HT-29 (cell line): ENCODE data around the gene FBLL1. TPM values are rescaled to one million over a fixed set of nuclear protein-coding genes. Genes with fewer than 3 reads are reported as not detected.
"Not testable (repeated sequence)": the region's sequence is repeated elsewhere in the genome, so short reads cannot be mapped to it uniquely, and the experiment has no call there.

Experiments used
- DNase-seq: peaks from one replicate; pipeline ENCODE4 v3.0.0-alpha.2; 2015; ENCODE audit warnings: low spot score
- total RNA-seq: library from RNA; depleted of rRNA; stranded (reverse); fragments of >200 nt; shearing (Covaris generic); gene quantifications from 2 replicates; pipeline ENCODE4 v1.2.3, GENCODE V29; 2014; rRNA removed

Gene FBLL1
- not detected in 2 replicates for total RNA-seq

DNA sequence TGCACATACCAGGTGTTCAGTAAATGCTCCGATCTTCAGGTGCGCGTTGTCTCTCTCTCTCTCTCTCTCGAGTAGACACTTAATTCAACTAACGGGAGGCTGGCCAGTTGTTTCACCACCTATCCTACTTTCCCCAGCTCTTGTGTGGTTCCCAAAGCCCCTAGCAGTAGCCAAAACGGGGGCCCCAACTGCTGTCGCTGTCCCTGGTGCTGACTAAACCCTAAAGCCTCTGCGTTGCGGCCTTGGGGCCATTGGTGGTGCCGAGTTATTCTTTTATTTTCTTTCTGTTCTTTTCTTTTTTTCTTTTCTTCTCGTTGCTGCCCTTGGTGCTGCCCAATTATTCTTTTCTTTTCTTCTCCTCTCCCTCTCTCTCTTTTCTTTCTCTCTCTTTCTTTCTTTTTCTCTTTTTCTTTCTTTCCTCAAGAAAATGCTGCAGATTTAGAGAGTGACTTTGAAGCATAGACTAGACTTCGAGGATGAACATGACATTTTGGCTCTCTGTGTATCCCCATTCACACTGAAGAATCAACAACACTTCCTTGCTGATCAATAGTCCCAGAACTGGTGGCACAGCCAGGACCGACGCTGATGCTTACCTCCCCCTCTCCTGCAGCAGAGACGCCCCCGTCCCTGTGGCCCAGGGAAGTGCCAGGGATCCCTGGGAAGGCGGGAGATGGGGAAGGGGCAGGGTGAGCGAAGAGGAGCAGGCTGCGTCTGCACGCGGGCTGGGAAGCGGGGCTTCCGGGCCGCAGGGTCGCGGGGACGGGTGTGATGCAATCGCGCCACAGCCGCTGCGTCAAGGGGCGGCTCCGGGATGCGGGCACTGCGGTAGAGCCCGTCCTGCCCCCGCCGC, at the start of gene FBLL1:
Gene FBLL1 (plus strand): TSS at position 785 of the 853 bp plus-strand sequence. CDS start 200 bp downstream, outside the sequence.
- no peak for DNase-seq

DNA sequence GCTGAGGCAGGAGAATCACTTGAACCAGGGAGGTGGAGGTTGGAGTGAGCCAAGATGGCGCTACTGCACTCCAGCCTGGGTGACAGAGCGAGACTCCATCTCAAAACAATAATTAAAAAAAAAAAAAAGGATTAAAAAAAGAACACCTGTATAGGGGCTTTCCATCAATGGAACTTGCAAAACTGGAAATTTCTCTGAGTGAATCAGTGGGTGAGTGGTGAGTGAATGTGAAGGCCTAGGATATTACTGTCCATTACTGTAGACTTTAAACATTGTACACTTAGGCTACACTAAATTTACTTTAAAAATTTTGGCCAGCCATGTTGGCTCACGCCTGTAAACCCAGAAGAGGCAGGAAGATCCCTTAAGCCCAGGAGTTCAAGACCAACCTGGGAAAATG, 48.5 kb upstream of the FBLL1 start:
- DNase-seq = no peak

- no peak for DNase-seq
Observed at GRCh38 chr5:168481330-168481788, 47.7 kb upstream of the FBLL1 start.

DNA sequence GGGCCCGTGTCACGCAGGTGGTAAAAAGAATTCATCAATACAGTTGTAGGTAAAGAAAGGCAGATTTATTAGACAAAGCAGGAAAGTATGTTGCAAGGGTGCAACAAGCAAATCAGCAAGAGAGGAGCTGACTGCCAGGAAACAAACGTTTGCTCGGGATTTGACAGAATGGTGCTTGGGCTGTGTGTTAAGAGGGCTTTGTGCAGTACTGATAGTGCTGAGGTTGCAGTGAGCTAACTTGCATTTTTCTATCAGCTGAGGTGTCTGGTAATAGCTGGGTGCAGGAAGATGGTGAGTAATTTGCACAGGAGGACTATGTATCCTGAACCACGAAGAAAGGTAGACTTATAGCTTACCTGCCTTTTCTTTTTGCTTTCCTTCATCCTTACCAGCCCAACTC, 46.7 kb upstream of the FBLL1 start:
- no peak for DNase-seq

DNA sequence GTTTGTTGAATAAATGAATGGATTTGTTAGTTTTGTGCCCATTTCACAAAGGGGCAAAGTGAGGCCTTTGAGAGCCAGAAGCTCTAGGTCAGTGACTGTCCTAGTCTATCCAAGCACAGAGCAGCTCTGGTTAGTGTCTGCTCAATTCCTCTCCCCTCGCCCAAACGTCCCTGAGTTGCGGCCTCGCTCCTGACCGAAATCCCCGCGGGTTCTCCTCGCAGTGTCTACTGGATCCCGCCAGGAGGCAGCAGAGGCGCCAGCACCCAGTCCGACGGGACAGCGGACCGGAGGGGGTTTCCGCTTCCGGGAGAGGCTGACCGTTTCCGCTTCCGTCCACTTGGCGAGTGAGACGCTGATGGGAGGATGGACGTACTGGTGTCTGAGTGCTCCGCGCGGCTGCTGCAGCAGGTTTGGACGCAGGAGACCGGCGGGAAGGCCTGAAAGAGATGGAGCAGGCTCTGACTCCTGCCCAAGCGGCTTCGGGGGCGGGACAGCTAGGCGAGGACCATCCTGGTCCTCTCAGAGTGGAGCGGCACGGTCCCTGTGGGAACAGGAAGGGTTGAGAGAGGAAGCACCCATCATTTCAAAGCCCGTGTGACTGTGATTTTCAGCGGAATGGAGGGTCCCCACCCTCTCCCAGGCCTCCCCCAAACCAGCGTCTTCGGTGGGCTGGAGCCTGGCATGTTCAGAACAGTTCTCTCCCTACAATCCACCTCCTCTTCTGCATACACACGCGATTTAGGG, 42.8 kb upstream of the FBLL1 start, which contains the start of gene RARS1:
Gene RARS1 (plus strand): TSS at position 336 of the 744 bp plus-strand sequence. CDS start 28 bp downstream, at position 364.
- DNase-seq = peak; percentile 93

- DNase-seq = no peak
Observed at GRCh38 chr5:168489059-168489458, 40.0 kb upstream of the FBLL1 start.

GRCh38 chr5:168494057-168494555, 35.0 kb upstream of the FBLL1 start:
- DNase-seq = no peak

DNA sequence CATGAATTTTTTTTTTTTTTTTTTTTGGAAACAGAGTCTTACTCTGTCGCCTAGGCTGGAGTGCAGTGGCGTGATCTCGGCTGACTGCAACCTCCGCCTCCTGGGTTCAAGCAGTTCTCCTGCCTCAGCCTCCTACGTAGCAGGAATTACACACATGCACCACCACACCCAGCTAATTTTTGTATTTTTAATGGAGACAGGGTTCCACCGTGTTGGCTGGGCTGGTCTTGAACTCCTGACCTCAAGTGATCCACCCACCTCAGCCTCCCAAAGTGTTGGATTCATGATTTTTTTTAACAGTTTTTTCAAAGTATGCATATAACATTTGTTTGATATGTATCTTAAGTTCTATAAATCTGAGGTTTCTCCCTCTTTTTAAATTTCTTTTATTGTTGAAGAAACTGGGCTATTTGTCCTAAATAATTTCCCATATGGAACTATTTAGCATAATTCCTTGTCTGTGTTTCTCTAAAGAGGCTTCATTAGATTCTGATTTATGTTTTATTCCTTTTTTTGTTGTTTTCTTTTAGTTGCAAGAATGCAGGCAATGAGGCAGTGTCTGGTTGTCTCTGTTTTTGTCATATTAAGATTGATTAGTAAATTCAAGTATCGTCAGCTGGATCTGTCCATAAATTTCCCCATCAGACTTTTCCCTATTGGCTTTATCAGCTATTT, 26.4 kb upstream of the FBLL1 start:
- DNase-seq = no peak

- no peak for DNase-seq
Observed at GRCh38 chr5:168513861-168514428, 15.2 kb upstream of the FBLL1 start.

- DNase-seq = no peak
Observed at GRCh38 chr5:168525856-168526255, 3.2 kb upstream of the FBLL1 start.

GRCh38 chr5:168527756-168528295, 1.3 kb upstream of the FBLL1 start:
- DNase-seq = no peak

GRCh38 chr5:168529374-168530234, 499 bp downstream of the FBLL1 start:
- no peak for DNase-seq

- no peak for DNase-seq
Observed at GRCh38 chr5:168530621-168531150, 1.6 kb downstream of the FBLL1 start.

GRCh38 chr5:168531191-168531590, 2.1 kb downstream of the FBLL1 start:
- no peak for DNase-seq

- DNase-seq = no peak
Observed at GRCh38 chr5:168531987-168532864, 3.1 kb downstream of the FBLL1 start.

GRCh38 chr5:168534351-168534750, 5.2 kb downstream of the FBLL1 start:
- DNase-seq = not testable (repeated sequence)

GRCh38 chr5:168537176-168537575, 8.1 kb downstream of the FBLL1 start:
- DNase-seq = no peak

GRCh38 chr5:168549554-168549953, 20.4 kb downstream of the FBLL1 start:
- no peak for DNase-seq

DNA sequence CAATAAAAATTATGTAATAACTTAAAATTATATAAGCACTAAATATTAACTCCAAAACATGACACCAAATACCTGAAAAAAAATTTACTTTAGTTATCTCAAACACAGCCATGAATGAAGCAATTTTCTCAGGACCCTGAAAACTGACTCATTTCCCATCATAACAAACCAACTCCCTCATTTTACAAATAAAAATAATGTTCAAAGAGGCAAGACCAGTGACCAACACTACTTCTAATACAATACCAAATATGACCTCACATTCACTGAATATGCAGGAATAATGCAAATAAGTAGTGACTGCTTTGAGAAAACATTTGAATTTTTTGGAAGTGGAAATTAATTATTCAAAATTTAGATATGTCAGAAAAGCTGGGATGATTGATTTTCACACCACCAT, 21.6 kb downstream of the FBLL1 start:
- no peak for DNase-seq
